CD14-positive monocyte (primary cell): ENCODE results near the gene CCDC7. TPM values are rescaled to one million over a fixed set of nuclear protein-coding genes. Genes with fewer than 3 reads are reported as not detected.
"Not testable (repeated sequence)": the region's sequence is repeated elsewhere in the genome, so short reads cannot be mapped to it uniquely, and the experiment has no call there.

Experiments
- DNase-seq, 3 donors: peaks; one replicate each; pipeline ENCODE4 v3.0.0-alpha.2; 2011 to 2022
- H2AFZ ChIP-seq: 2 replicates; pipeline ENCODE4 v1.6.0; 2012; ENCODE audit warnings: mild to moderate bottlenecking, low read depth, low read length, inconsistent platforms; ENCODE audit not compliant: insufficient read depth, poor library complexity, severe bottlenecking
- H3K27ac ChIP-seq, 2 donors: 1 replicate in 1 of 2; 2 replicates in 1 of 2; pipeline ENCODE4 v1.5.1; 2012 to 2013; ENCODE audit warnings: low read length in 2 of 2, control low read depth in 1 of 2, inconsistent platforms in 1 of 2, low read depth in 1 of 2, mild to moderate bottlenecking in 1 of 2
- H3K27me3 ChIP-seq, 2 donors: one replicate each; pipeline versions ENCODE4 v1.6.0 to v1.6.1; 2011 to 2013; ENCODE audit warnings: low read length in 2 of 2; ENCODE audit not compliant: control insufficient read depth in 2 of 2, insufficient read depth in 2 of 2
- H3K36me3 ChIP-seq, 2 donors: replicated peaks in 1 of 2; 1 replicate in 1 of 2; 2 replicates in 1 of 2; pipeline versions ENCODE4 v1.5.1 to v1.6.1; 2012 to 2013; ENCODE audit warnings: low read length in 2 of 2, control low read depth in 1 of 2, inconsistent platforms in 1 of 2, mild to moderate bottlenecking in 1 of 2; ENCODE audit not compliant: insufficient read depth in 2 of 2, control insufficient read depth in 1 of 2
- H3K4me1 ChIP-seq, 2 donors: 1 replicate in 1 of 2; 2 replicates in 1 of 2; pipeline versions ENCODE4 v1.5.1 to v1.6.1; 2012 to 2013; ENCODE audit warnings: low read length in 2 of 2, control low read depth in 1 of 2, inconsistent platforms in 1 of 2, mild to moderate bottlenecking in 1 of 2, moderate library complexity in 1 of 2; ENCODE audit not compliant: insufficient read depth in 2 of 2, control insufficient read depth in 1 of 2
- H3K4me2 ChIP-seq: replicated peaks from 2 replicates; pipeline ENCODE3; 2012; ENCODE audit warnings: low read length, moderate library complexity, mild to moderate bottlenecking; ENCODE audit not compliant: poor library complexity, severe bottlenecking; ENCODE audit errors: extremely low read depth
- H3K4me3 ChIP-seq, 3 experiments: fragments of 200-600 bp in 1 of 3; sonication (generic) in 1 of 3; replicated peaks in 1 of 3; 1 replicate in 2 of 3; 2 replicates in 1 of 3; pipeline ENCODE4 v1.5.1; 2011 to 2013; ENCODE audit warnings: low read length in 3 of 3, mild to moderate bottlenecking in 3 of 3, control low read depth in 2 of 3, low read depth in 2 of 3, inconsistent platforms in 1 of 3, moderate library complexity in 1 of 3
- H3K79me2 ChIP-seq: 2 replicates; pipeline ENCODE4 v1.6.0; 2012; ENCODE audit warnings: mild to moderate bottlenecking, control low read depth, inconsistent platforms, low read length, moderate library complexity; ENCODE audit not compliant: insufficient read depth
- H3K9ac ChIP-seq: 2 replicates; pipeline ENCODE4 v1.6.0; 2017; ENCODE audit warnings: low read length, mild to moderate bottlenecking; ENCODE audit not compliant: insufficient read depth, poor library complexity, severe bottlenecking
- H3K9me3 ChIP-seq, 2 donors: replicated peaks in 1 of 2; 1 replicate in 1 of 2; 2 replicates in 1 of 2; pipeline versions ENCODE4 v1.5.1 to v1.6.1; 2012 to 2013; ENCODE audit warnings: low read length in 2 of 2, control low read depth in 1 of 2; ENCODE audit not compliant: control insufficient read depth in 1 of 2, insufficient read depth in 1 of 2
- H4K20me1 ChIP-seq: 2 replicates; pipeline ENCODE4 v1.6.0; 2012; ENCODE audit warnings: mild to moderate bottlenecking, low read length, control low read depth, moderate library complexity; ENCODE audit not compliant: insufficient read depth
- H3K27ac Mint-ChIP-seq, 7 donors: one replicate each; pipeline ENCODE4 v1.8.0; 2020; ENCODE audit warnings: mild to moderate bottlenecking in 7 of 7, mixed read lengths in 7 of 7, moderate library complexity in 6 of 7, inconsistent platforms in 2 of 7
- H3K27me3 Mint-ChIP-seq, 3 donors: one replicate each; pipeline ENCODE4 v1.8.0; 2021 to 2022; ENCODE audit warnings: low read depth in 3 of 3, mild to moderate bottlenecking in 3 of 3, mixed read lengths in 3 of 3, moderate library complexity in 3 of 3, inconsistent platforms in 1 of 3
- H3K36me3 Mint-ChIP-seq, 2 donors: one replicate each; pipeline ENCODE4 v1.8.0; 2020; ENCODE audit warnings: mixed read lengths in 2 of 2, inconsistent platforms in 1 of 2, mild to moderate bottlenecking in 1 of 2
- H3K4me1 Mint-ChIP-seq: one replicate; pipeline ENCODE4 v1.8.0; 2020; ENCODE audit warnings: mild to moderate bottlenecking, mixed read lengths
- H3K4me3 Mint-ChIP-seq, 2 donors: one replicate each; pipeline ENCODE4 v1.8.0; 2020; ENCODE audit warnings: mild to moderate bottlenecking in 2 of 2, mixed read lengths in 2 of 2, moderate library complexity in 1 of 2
- H3K9me3 Mint-ChIP-seq, 7 donors: one replicate each; pipeline ENCODE4 v1.8.0; 2020 to 2022; ENCODE audit warnings: mixed read lengths in 7 of 7, mild to moderate bottlenecking in 6 of 7, moderate library complexity in 6 of 7, inconsistent platforms in 2 of 7
- CTCF ChIP-seq: fragments of 200-600 bp; IDR thresholded peaks from one replicate; pipeline ENCODE4 v1.8.0; 2022; ENCODE audit warnings: antibody characterized with exemption, mild to moderate bottlenecking
- WGBS: methylation state at CpG from one replicate; pipeline ENCODE4 v1.1.5; 2013; ENCODE audit warnings: missing lambda C conversion rate; ENCODE audit not compliant: insufficient coverage; 5-methylcytosine and 5-hydroxymethylcytosine counted together
- intact Hi-C, 2 donors: fragments of 100-400 bp; cut with micrococcal nuclease; formaldehyde crosslinking; loops; one replicate each; pipeline versions ENCODE4 v1.15.0 to v1.15.1; 2023
- polyA plus RNA-seq, 3 donors: library from polyadenylated mRNA; depleted of rRNA in 1 of 3; unstranded in 2 of 3; stranded (reverse) in 1 of 3; fragments of 300-500 nt in 2 of 3; fragments of >200 nt in 1 of 3; fragmentation: Illumina TruSeq in 2 of 3; gene quantifications; 1 replicate in 2 of 3; 2 replicates in 1 of 3; pipeline ENCODE4 v1.2.3, GENCODE V29; 2012 to 2021

Gene CCDC7
- polyA plus RNA-seq, 3 donors = 1.3 to 2.3 (median 2.0) TPM

- peaks cover 2 to 5% of the 10 kb centered on the region in 2 donors for H3K36me3 Mint-ChIP-seq
- no peak for TF ChIP-seq CTCF
- no peaks in the 10 kb centered on the region for H3K4me1 Mint-ChIP-seq
- Histone ChIP-seq H3K27ac (no peak overlapping the region), H3K27me3 (no peaks in the 10 kb centered on the region), H2AFZ (no peak overlapping the region), H3K79me2 (no peaks in the 10 kb centered on the region), H3K36me3 (no peaks in the 10 kb centered on the region), H3K4me1 (no peaks in the 10 kb centered on the region), H3K4me3 (no peak overlapping the region), H3K9me3 (peaks cover 10 to 14% of the 10 kb centered on the region in 2 donors), H4K20me1 (no peaks in the 10 kb centered on the region), H3K4me2 (no peak overlapping the region), H3K9ac (no peak overlapping the region)
- intact Hi-C loops = no loop called here
- H3K27ac Mint-ChIP-seq = no peak overlapping the region
- no CpG with 5 or more reads among the region's 4 CpGs for WGBS
- no peaks in the 10 kb centered on the region for H3K27me3 Mint-ChIP-seq
- DNase-seq = no peak
- peaks cover 9 to 22% (median 15%) of the 10 kb centered on the region in 7 donors for H3K9me3 Mint-ChIP-seq
- H3K4me3 Mint-ChIP-seq = no peak overlapping the region
Observed at GRCh38 chr10:32693441-32693979, 247.6 kb downstream of the CCDC7 start.

GRCh38 chr10:32699683-32700082 is 253.7 kb downstream of the CCDC7 start:
- WGBS = no CpG with 5 or more reads among the region's 2 CpGs

More at GRCh38 chr10:32699683-32700082, 253.7 kb downstream of the CCDC7 start:
- H3K4me2 ChIP-seq, intact Hi-C loops, H3K4me1 Mint-ChIP-seq, H3K36me3 ChIP-seq, H3K36me3 Mint-ChIP-seq, H3K79me2 ChIP-seq, H3K4me3 Mint-ChIP-seq, H2AFZ ChIP-seq, H3K27me3 Mint-ChIP-seq, H3K27me3 ChIP-seq, H4K20me1 ChIP-seq, H3K27ac ChIP-seq, H3K27ac Mint-ChIP-seq, H3K4me1 ChIP-seq, DNase-seq, H3K9ac ChIP-seq, H3K4me3 ChIP-seq: not testable (repeated sequence)
- peaks cover 17 to 36% (median 32%) of the 10 kb centered on the region in 7 donors for H3K9me3 Mint-ChIP-seq
- H3K9me3 ChIP-seq = peaks cover 18 to 26% of the 10 kb centered on the region in 2 donors
